A673 (cell line): ENCODE measurements around the gene REXO4.

Source experiments
- CTCF ChIP-seq: fragments of 300-800, 200-600 bp; sonication (generic); conservative IDR thresholded peaks from 2 replicates; pipeline ENCODE4 v1.5.1; 2017; ENCODE audit warnings: low read depth, mild to moderate bottlenecking, antibody characterized with exemption, low read length, moderate library complexity, mixed read lengths
- EZH2 ChIP-seq: fragments of 200-600 bp; sonication (generic); IDR thresholded peaks from 2 replicates; pipeline ENCODE4 v1.6.1; 2017; ENCODE audit warnings: borderline replicate concordance, low read depth, mild to moderate bottlenecking, mixed read lengths, antibody characterized with exemption, low read length; ENCODE audit not compliant: poor library complexity, severe bottlenecking

GRCh38 chr9:133393399-133393798, 24.4 kb downstream of the REXO4 start:
- TF ChIP-seq EZH2 (no peak), CTCF (no peak)
